ENCODE measurements around the gene EPHA5.
A peak's percentile ranks its signal among the peaks of the same experiment; 100 is the strongest.

EPHA5 gene

DNA sequence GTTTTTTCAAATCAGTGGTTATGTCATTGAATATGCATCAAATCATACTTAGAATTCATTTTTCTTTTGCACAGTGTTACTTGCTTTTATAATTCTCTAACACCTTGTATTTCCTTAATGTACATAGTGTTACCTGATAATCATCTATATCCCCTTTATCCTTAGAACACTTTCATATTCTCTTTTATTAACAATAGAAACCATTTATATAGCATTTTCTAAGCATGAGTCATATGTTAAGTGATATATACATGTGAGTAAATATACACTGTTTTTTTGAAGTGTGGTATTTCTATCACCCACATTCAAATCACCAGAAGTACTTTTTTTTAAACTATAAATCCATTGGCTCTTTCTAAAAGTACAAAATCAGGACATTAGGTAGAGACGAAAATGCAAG lies 15.3 kb downstream of the EPHA5 start:
- DNase-seq: no peak
- TF ChIP-seq GATA1 (IDR thresholded peaks at IDR 0.05; ENCODE audit: low read depth, low read length) (no peak), POLR2A (IDR thresholded peaks at IDR 0.05; ENCODE audit: low read length) (no peak)

DNA sequence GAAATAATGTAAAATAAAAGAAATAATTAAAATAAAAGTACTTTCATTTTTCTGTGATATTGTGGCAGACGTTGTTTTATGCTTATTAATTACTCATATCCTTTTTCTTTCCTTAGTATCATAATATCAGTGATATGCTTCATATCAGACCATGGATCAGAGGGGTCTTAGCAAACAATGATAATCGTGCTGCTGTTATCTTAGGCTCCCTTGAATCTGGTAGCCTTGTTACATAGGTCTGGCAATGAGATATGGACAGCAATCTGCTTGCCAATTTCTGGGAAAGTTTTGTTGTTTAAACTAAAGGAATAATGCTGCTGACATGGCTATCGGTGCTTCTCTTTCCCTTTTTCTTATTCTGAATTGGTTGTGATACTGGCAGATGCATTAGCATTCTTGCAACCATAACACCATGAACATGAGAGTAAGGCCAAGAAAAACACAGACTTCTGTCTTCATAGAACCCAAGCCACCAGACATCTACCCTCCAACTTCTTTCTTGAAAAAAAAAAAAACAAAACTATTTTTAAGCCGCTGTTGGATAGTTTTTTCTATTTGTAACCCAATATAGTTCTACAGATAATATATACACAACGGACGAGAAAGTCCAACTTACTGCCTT lies 16.4 kb downstream of the EPHA5 start:
- no peak for TF ChIP-seq POLR2A (IDR thresholded peaks at IDR 0.05; ENCODE audit: low read length)
- TF ChIP-seq GATA1 (IDR thresholded peaks at IDR 0.05; ENCODE audit: low read depth, low read length): no peak
- DNase-seq: no peak

DNA sequence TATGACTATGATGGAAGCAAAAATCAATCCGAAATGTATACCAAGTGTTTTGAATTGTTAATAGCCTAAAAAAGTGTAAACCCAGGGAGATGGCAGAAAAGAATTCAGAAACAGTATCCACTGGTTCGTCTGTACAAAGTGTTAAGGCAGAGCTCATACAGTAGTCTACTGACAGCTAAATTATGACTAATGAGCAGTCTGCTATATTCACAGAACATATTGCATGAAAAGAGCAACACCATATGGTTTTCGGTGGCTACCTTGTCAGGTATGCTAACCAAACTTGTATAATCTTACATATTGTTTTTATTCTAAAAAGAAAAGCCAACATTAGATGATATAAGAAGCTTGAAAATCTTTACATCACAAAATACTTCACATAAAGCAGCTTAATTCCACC lies 18.5 kb downstream of the EPHA5 start:
- DNase-seq: no peak
- TF ChIP-seq POLR2A (IDR thresholded peaks at IDR 0.05; ENCODE audit: low read length) (no peak), GATA1 (IDR thresholded peaks at IDR 0.05; ENCODE audit: low read depth, low read length) (no peak)

DNA sequence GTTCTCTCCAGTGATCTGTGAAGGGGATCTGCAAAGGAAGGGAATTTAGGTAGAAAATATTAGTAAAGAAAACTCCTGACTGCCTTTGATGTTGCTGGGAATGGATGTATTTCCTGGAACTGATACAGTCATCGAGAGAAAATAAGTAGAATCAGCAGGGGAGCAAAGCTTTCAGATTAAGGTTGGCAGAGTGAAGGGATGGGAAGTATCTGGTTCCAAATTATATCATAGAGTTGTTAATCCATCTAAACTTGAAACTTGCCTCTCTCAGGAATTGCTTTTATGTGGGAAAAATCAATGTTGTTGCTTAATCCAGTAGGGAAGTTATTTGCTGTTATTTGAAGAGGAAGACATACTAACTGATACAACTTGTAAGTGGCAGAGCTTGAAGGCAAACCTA lies 19.3 kb downstream of the EPHA5 start:
- TF ChIP-seq GATA1 (IDR thresholded peaks at IDR 0.05; ENCODE audit: low read depth, low read length) (no peak), POLR2A (IDR thresholded peaks at IDR 0.05; ENCODE audit: low read length) (no peak)

DNA sequence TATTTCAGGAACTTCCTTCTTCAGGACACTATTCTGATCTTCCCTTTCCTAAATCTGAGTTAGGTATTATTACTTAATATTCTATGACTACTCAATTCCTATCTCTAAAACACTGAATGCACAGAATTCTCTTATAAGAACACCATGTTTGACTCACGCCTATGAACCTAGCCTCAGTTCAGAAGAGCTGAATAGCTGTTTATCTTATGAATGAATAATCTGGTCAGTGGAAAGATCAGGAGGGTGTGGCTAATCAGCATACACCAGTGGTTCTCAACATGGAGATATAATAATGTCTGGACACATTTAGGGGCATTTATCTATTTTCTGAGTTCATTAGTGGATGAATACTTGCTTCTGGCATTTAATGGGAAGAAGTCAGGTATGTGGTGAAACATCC lies 24.2 kb downstream of the EPHA5 start:
- TF ChIP-seq GATA1 (IDR thresholded peaks at IDR 0.05; ENCODE audit: low read depth, low read length) (no peak), POLR2A (IDR thresholded peaks at IDR 0.05; ENCODE audit: low read length) (no peak)
- DNase-seq: peak in 1 of 2 experiments; percentile 0

More for the DNA sequence above, 19.3 kb downstream of the EPHA5 start:
- no peak for DNase-seq

DNA sequence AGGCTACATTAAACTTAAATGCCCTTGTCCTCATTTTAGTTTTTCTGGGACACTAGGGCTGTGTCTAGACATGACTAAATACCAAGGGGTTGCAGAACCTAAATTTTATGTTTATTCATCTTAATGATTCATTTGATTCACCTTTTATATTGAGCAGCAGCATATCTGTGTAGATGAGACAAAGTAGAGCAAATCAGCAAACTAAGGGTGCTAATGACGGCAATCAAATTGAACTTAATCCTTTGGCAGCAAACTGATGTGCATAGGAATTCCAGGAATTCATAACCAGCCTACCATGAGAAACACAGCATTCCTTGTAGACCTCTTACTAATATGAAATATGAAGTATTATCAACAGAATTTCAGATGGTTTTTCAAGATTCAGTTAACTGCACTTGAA lies 25.1 kb downstream of the EPHA5 start:
- no peak for DNase-seq
- TF ChIP-seq GATA1 (IDR thresholded peaks at IDR 0.05; ENCODE audit: low read depth, low read length) (no peak), POLR2A (IDR thresholded peaks at IDR 0.05; ENCODE audit: low read length) (no peak)

DNA sequence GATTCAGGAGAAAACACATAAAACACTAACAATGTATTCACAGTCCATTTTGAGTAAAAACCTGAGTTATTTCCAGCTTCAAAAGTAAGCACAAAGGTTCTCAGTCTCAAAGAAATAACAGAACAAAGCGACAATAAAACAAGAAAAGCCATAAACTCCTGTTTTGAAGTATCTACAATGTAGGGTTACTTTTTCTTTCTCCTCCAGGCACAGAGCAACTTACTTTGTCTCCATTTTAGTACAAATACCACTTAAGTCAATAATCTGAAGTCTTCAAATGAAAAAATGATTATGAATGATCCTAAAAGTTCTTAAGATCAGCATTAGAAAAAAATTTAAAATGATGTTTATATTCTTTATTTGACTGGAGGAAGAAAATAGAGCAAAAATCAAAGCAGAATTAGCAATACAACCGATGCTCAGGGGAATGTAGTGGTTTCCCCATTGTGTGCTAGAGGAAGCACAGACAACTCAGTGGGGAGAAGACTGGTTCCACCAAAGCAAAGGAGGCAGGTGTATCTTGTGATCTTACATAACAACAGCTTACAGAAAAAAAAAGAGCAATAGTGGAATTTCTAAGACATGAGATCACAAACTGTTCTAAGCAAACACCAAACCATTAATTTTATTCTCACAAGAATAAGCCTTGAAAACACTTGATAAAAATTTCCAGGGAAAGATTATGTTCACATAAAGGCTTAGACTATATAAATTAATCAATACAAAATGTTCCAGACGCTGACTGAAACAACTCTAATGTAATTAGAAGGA lies 35.1 kb downstream of the EPHA5 start:
- TF ChIP-seq POLR2A (IDR thresholded peaks at IDR 0.05; ENCODE audit: low read length) (no peak), GATA1 (IDR thresholded peaks at IDR 0.05; ENCODE audit: low read depth, low read length) (no peak)
- no peak for DNase-seq

DNA sequence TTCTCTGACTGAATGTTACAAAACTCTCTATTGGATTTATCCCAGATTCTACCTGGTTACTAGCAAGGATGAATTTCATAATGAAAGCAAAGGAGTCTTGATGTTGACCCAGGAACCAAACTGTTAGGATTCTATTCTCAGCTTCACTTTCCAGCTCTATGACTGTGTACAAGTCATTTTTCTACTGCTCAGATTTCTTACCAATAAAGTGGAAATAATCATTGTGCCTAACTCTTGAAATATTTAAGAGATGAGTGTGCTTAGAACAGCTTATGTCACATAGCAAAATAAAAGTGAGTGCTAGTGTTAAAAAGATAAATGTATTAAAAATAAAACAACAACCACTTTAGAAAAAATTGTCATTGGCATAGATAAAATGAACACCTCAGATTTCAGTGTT lies 45.6 kb downstream of the EPHA5 start:
- no peak for DNase-seq
- TF ChIP-seq POLR2A (IDR thresholded peaks at IDR 0.05; ENCODE audit: low read length) (no peak), GATA1 (IDR thresholded peaks at IDR 0.05; ENCODE audit: low read depth, low read length) (no peak)

DNA sequence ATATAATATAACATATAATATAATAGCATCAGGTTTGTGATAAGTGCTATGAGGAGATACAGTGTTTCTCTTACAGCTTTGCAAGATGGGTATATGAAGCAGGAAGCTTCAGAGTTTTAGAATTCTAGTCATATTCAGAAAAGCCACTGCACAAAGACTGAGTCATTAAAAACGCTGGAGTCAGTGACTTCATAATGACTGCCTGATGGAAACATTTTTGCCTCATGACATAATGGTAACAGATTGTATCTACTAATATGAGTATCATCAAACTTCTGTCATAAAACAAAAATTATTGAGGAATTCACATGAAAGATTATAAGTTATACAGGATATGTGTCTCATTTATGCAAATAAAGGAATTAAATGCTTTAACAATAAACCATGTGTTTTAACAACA lies 46.8 kb downstream of the EPHA5 start:
- TF ChIP-seq POLR2A (IDR thresholded peaks at IDR 0.05; ENCODE audit: low read length) (no peak), GATA1 (IDR thresholded peaks at IDR 0.05; ENCODE audit: low read depth, low read length) (no peak)
- no peak for DNase-seq

DNA sequence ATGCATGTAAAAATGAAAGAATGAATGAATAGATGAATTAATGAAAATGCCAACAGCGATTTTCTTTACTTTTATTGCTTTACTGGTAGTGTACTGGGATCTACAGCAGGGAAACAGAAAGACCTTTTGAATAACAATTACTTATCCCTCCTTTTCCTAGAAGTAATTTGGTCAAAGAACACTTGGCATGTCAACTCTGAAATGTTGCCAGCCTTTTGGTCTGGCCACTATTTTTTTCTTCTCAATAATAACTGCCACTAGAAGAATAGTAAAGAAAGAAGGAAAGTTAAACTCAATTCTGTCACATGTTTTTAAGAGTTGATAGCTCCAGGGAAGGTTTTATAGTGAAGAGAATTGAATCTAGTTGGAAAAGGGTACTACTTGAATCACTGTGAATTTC lies 52.9 kb downstream of the EPHA5 start:
- TF ChIP-seq GATA1 (IDR thresholded peaks at IDR 0.05; ENCODE audit: low read depth, low read length) (no peak), POLR2A (IDR thresholded peaks at IDR 0.05; ENCODE audit: low read length) (no peak)
- DNase-seq: no peak

DNA sequence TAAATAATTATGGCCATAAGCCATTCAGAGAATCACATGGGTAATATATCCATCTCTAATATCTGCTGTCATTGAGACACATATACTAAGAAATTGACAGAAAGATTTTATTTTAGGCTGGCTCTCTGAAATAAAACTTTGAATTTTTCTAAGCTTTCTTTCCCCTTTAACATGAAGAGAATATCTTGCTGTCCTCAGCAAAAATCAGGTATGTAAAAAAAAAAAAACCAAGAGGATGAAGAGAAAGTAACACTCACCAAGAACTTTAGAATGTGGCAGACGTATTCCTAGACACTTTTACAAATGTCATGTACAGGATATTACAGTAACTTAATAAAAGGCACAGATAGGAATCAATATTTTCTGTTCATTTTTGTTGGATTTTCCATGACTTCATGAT lies 65.8 kb downstream of the EPHA5 start:
- no peak for TF ChIP-seq POLR2A (IDR thresholded peaks at IDR 0.05; ENCODE audit: low read length)
- no peak for TF ChIP-seq GATA1 (IDR thresholded peaks at IDR 0.05; ENCODE audit: low read depth, low read length)
- DNase-seq: no peak

DNA sequence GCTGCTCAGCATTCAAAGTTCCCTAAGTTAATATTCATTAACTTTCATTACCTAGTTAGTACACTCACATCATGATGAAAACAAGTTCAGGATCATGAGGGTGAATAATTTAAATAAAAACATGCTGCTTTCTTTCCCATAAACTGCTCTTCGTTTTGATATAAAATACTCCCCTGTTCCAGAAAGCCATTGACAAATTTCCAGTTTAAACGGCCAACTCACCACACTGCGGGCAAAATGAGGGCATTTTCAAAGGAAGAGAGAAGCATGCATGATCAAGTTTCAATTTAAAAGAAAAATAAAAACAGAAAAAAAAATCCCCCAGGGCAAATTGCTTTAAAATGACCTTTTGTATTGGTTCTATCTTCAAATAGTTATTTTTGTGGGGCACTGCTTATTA lies 69.6 kb downstream of the EPHA5 start:
- TF ChIP-seq GATA1 (IDR thresholded peaks at IDR 0.05; ENCODE audit: low read depth, low read length) (no peak), POLR2A (IDR thresholded peaks at IDR 0.05; ENCODE audit: low read length) (no peak)
- no peak for DNase-seq

DNA sequence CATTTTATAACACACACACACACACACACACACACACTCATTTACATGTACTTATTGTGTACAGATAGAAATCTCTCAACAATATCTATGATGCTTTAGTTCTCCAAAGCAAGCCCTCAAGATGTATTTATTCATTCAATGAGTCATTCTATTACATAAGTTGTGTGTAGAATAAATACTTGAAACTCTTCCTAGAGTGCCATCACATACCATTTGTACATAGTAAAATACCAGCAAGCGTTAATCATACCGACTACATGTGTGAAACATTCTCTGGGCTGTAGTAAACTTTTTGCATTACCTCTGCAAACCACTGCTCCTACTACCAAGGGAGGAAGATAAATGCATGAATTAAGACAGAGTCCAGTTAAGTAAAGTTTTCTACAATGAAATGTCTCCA lies 70.9 kb downstream of the EPHA5 start:
- TF ChIP-seq GATA1 (IDR thresholded peaks at IDR 0.05; ENCODE audit: low read depth, low read length) (no peak), POLR2A (IDR thresholded peaks at IDR 0.05; ENCODE audit: low read length) (no peak)
- no peak for DNase-seq

DNA sequence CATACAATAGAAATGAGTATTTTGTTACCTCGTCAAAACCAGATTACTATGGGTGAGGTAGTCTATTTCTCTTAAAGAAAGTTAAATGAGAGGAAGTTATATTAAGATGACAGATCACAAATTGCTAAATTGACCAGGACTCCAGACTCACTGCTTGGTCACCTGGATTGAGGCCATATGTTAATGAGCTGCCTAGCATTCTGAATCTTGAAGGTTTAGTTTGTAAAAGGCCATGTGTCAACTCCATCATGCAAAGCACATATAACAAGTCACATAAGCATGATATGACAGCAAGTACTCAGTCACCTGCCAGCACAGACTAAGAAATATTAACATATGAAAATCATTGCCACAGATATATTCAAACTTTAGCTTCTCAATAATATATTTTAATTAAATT lies 72.6 kb downstream of the EPHA5 start:
- no peak for TF ChIP-seq GATA1 (IDR thresholded peaks at IDR 0.05; ENCODE audit: low read depth, low read length)
- TF ChIP-seq POLR2A (IDR thresholded peaks at IDR 0.05; ENCODE audit: low read length): no peak
- no peak for DNase-seq

DNA sequence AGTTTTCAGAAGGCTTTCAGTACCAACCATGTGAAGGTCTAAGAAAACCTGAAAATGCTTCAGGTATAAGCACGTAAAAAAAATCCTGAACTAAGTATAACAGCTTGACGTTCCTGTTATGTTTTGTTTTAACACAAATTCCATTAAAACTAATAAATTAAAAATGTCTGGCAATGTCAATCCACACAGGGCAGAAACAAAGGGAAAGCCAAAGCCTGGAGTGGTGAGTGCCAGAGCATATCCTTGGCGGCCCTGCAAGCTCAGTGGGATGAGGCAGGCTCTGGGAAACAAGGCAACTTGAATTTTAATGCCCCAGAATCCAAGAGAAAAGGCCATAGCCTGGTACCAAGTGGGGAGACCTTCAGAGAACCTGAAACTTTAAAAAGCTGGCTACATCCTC lies 78.2 kb downstream of the EPHA5 start:
- TF ChIP-seq POLR2A (IDR thresholded peaks at IDR 0.05; ENCODE audit: low read length) (no peak), GATA1 (IDR thresholded peaks at IDR 0.05; ENCODE audit: low read depth, low read length) (no peak)
- DNase-seq: no peak
